OCI-M2 (cell line): ENCODE measurements around the gene METTL8.

Experiments used
- DNase-seq: peaks from one replicate; lab custom pipeline; 2025; ENCODE audit not compliant: unreplicated experiment; lab: John Stamatoyannopoulos, UW

Gene METTL8

GRCh38 chr2:171346723-171347557, 86.8 kb downstream of the METTL8 start:
- no peak for DNase-seq

GRCh38 chr2:171345971-171346722, 87.6 kb downstream of the METTL8 start:
- no peak for DNase-seq

DNA sequence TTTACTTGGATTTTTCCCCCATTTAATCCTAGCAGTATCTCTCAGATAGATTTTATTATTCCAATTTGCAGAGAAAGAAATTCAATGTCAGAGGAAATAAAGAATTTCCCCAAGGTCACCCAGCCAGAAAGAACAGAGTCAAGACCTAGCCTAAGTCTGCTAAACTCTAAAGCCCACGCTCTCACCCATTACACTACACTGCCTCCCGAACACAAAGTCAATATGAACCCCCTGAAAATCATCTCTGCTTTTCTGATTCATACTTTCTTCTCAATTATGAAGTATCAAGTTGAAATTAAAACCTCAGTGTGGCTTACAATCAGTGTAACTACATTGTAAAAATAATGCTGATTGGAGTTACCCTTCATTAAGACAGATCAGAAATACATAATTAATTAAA, 89.6 kb downstream of the METTL8 start:
- DNase-seq: no peak

DNA sequence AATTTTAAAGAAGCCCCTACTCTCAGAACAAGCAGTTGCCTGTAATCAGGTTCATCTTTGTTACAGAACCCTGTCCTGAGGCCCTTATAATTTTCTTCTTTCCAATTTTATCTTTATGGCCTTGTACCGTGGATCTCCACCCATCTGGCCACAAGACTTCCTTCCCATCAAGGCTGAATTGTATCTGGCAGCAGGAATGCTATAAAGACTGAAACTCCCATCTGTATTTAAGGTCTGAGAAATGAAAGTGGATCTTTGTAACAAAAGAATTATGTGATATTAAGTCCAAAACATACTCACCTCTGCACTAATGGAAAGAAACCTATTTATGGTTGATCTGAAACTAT, 91.8 kb downstream of the METTL8 start:
- DNase-seq: no peak

- DNase-seq: no peak
Observed at GRCh38 chr2:171341394-171342066, 92.3 kb downstream of the METTL8 start.

DNA sequence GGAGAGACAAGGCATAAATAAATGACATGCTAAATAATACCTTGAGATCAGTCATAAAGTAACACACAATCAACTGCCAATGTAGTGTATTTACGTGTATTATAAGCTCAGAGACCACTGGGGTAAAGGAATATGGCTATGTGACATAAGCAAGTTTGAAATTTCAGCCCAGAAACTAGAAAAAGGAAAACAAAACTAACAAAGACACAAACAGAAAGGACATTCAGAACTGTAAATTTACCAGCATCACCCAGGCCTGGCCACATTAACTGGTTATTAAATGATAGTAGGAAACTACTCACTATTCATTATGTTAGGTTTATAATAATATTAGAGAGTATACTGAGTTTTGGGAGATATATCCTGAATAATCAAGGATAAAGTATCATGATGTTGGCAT, 98.8 kb downstream of the METTL8 start:
- no peak for DNase-seq

DNA sequence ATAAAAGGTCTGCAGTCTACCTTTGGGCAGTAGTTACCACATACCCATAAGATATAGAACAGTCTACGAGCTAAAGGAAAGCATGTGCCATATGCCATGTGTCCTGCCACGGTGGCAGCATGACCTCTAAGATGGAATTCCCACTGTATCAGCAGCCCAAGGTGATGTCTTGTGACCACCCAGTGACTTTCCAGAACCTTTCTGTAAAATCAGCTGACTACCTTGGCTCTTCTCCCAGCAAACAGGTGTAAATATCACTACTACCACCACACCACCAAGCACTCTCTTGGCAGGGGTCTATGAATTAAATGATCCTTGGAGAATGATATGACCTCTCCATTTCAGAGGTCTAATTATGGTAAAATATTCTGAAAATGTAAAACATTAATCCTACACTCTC, 99.6 kb downstream of the METTL8 start:
- DNase-seq: no peak

DNA sequence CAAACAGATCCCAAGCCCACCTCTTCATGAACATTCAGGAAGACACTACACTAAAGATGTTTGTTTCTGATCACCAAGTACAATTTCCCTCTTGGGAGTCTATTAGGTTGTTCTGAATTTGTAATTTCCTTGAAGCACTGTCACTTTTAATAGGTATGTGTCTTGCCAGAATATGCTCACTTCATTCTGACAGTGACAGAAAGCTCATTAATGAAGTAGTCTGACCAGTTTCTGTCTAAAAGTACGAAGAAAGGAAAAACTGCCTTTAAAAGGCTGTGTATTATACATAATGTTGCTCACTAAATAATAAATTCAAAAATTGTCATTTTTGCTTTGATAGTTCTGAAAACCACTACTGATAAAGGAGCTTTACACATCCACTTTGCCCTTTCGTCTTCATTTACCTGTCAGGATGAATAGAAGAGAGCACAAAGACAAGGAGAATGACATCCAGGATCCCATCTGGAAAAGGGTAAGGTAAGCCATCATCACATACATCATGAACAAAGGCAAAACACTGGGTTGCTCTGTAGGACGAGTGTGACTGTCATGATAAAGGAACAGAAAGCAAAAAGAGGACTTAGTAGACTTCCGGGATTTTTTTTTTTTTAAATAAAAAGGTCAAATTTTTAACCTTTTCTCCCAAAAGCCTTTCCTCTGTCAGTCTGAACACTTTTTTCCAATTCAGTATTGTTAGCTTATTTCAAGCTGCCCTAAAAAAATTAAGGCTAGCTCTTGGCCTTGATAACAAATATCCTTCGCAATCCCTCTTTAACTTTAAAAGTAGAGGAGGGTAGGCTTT, 103.4 kb downstream of the METTL8 start:
- DNase-seq: no peak

DNA sequence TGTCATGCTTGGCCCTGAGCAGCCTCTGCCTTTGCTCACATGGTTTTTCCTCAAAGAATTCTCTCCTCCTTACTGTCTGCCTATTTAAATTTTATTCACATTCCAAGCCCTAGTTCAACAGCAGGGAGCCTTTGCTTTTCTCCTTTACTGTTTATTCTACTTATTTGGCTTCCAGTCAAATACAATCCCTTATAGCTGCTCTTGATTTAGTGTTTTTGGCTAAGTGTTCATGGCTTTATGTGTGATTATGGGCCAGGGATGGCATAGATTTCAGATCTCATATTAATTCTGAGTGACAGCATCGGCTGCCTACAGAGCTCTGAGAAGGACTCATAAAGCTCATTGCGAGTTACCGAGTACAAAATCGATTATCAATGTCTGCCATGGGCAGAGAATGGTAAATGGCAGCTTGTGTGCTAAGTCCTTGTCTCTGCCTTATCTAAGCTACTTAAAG, 106.7 kb downstream of the METTL8 start:
- no peak for DNase-seq

- no peak for DNase-seq
Observed at GRCh38 chr2:171325886-171326585, 107.8 kb downstream of the METTL8 start.

GRCh38 chr2:171323971-171324528, 109.7 kb downstream of the METTL8 start:
- no peak for DNase-seq

- DNase-seq: no peak
Observed at GRCh38 chr2:171322928-171323327, 110.9 kb downstream of the METTL8 start.

DNA sequence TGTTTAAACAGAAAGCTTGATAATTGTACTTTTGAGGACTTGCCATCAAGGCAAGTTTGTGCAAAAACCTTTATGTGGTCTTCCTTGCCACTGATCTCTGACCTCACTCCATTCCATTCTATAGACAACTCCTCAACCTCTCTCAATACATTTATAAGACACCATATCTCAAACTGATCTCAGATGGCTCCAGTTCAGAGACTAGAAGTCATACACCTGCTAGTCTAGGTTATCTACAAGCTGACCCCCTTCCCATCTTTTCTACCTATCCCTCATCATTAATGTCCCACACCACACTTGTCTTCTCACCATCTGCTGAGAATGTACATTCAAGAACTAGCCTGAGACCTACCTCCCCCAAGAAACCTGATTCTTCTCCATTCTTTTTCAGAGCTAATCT, 113.1 kb downstream of the METTL8 start:
- DNase-seq: no peak

DNA sequence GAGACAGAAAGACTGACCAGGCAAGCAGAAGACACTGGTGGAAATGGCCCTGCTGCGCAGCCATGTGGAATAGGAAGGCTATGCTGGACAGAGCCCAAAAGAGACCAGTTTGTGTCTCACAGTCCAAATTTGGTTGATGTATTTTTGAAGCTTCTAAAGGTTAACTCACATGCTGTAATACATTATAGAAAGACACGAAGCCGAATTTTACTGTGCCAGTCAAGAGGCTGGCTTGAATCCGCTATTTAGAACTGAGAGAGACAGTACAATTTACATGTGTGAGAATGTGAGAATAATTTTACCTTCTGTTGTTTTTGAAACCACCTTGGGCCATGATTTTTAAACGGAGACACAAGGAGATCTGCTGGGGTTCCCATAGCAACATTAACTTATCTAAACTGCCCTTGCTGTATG, 113.6 kb downstream of the METTL8 start:
- no peak for DNase-seq

DNA sequence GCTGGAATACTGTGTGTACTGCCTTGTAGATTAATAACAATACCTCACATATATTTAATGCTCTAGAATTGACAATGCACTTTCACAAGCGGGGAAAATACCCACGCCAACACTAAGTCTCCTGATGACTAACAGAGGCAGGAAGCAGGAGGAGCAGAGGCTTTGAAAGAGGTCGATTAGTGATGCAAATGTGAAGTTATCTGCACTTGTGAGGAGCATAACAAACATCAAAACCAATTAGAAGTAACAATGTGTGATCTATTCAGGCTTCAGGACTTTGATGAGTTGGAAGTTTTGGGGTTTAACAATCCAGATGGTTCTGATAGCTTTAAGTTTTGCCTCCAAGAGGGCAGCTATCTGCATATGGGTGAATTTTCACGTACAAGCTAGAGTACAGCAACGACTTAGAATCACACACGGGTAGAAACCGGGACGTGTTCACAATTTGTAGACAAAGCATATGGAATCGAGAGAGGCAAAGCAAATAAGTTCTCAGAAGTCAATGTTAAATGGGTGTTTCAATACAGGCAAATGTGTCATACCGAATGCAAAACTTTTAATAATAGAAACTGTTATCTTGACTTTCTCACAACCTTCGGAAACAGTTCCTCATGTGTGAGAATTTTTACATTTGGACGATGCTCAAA, 114.5 kb downstream of the METTL8 start:
- no peak for DNase-seq

DNA sequence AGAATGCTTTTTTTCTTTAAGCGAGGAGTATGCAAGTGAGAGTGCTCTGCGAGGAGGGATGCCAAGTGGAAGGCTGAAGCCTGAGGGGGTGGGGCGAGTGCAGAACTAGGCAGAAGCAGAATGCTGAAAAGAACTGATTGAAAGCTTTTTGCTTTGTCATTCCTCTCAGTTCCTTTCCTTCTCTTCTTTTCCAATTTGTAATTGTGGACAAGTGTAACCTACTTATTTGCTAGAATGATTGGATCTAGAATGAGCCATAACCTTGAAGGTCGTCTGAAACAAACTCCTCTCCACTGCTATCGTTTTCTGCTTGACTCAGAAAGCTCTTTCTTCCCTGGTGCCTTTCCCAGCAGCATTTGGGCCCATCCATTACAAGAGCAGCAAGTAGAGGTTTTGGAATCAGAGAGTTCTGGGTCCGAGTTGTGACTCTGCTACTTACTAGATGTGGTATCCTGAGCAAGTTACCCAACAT, 115.3 kb downstream of the METTL8 start:
- no peak for DNase-seq

DNA sequence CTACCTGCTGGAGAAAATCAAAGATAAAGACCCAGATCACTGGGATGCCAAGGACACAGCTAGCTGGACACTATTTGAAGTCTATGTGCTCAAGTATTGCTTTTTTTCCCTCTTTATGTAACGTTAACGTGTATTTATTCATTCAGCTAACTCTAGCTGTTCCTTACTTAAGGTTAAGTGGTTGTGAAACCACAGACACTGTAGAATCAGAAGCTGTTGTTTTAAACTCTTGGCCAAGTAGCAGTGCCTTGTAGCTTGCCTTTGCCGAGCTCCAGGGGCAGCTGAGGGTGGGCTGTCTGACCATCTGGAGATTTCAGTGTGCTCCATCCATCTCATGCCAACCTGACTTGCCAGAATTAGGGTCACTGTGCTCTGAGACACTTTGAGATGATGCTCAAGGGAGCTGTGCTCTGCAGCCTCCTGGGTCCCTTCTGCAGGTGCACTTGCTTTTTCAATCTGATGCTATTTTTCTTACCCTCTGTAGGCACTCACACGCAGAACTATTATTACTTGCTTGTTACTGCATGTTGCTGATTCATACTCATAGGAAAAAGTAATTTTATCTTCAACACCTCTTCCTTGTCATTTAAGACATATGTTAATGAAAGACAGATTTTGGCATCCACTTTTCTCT, 116.2 kb downstream of the METTL8 start:
- no peak for DNase-seq

DNA sequence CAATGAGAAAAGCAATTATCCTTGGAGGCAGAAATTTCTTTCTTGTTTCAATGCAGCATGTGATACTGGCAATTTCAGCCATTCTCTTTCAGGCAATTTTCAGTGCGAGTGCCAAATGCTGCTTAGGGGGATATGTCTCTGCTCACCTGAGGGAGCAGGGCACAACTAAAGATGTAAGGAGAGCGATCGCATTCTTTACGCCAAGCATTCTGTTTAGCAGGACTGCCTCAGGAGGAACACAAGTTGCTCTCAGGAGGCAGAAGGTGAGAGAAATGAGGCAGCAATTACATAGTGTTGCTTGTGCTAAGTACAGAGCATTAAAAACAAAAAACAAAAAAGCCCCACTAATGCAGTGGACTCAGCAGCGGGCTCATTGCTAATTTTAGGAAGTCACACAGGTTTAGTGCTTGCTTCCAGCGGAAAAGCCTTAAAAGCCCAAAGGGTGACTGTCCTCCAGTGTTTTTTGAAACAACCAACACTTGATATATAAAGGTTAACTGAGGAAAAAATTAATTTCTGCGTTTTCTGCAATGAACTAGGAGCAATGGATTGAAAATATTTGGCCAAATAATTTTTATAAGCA, 116.9 kb downstream of the METTL8 start:
- no peak for DNase-seq

DNA sequence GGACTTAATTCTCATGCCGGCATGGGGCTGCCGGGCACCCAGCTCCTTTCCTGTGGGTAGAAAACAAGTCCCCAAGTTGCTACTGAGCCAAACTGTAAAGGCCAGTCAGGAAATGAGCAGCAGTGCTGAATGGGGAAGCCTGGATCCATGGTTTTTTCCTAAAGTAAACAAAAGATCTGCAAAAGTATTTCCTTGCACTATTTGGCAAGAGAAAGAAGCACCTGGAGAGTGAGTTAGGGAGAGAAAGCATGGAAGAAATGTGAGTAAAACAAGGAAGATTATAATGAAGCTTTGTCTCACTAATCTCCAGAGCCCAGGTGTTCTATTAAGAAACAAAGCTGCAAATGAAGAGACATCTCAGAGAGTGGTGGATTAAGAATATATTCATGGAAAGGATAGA, 117.6 kb downstream of the METTL8 start:
- DNase-seq: no peak
